Psoas muscle (tissue), 8 donors: ENCODE data around the gene SOX2. TPM values are rescaled to one million over a fixed set of nuclear protein-coding genes. Genes with fewer than 3 reads are reported as not detected.
A peak's percentile ranks its signal among the peaks of the same experiment; 100 is the strongest.

Source experiments
- ATAC-seq, 4 donors: fragments of 200-7000 bp; cut with Tn5 transposase; one replicate each; pipeline ENCODE4 v1.9.1; 2020; ENCODE audit warnings: moderate library complexity in 3 of 4, mild to moderate bottlenecking in 2 of 4
- DNase-seq, 2 donors: peaks; one replicate each; pipeline ENCODE4 v3.0.0-alpha.2; 2020
- H3K27ac ChIP-seq: fragments of 200-600 bp; one replicate; pipeline ENCODE4 v1.8.0; 2022
- H3K27me3 ChIP-seq, 3 donors: fragments of 200-600 bp in 1 of 3; one replicate each; pipeline versions ENCODE4 v1.6.1 to v1.8.0; 2013 to 2022; ENCODE audit warnings: low read length in 2 of 3, mild to moderate bottlenecking in 2 of 3, moderate library complexity in 1 of 3; ENCODE audit not compliant: insufficient read depth in 3 of 3
- H3K36me3 ChIP-seq, 2 donors: fragments of 200-600 bp in 1 of 2; one replicate each; pipeline versions ENCODE4 v1.6.1 to v1.8.0; 2013 to 2022; ENCODE audit warnings: low read depth in 1 of 2, mild to moderate bottlenecking in 1 of 2, moderate library complexity in 1 of 2; ENCODE audit not compliant: insufficient read depth in 1 of 2
- H3K4me1 ChIP-seq: fragments of 200-600 bp; one replicate; pipeline ENCODE4 v1.8.0; 2022
- H3K4me3 ChIP-seq: fragments of 200-600 bp; one replicate; pipeline ENCODE4 v1.8.0; 2022; ENCODE audit warnings: mild to moderate bottlenecking
- H3K9me3 ChIP-seq: fragments of 200-600 bp; one replicate; pipeline ENCODE4 v1.8.0; 2022
- CTCF ChIP-seq: fragments of 200-600 bp; IDR thresholded peaks from one replicate; pipeline ENCODE4 v1.8.0; 2022; ENCODE audit warnings: antibody characterized with exemption
- WGBS, 3 donors: extraction: QIAGEN DNeasy Blood & Tissue Kit; methylation state at CpG; one replicate each; pipeline versions ENCODE4 v1.1.6 to v1.1.7; 2013; 5-methylcytosine and 5-hydroxymethylcytosine counted together
- intact Hi-C, 2 donors: fragments of 100-400 bp; cut with DNase I; formaldehyde crosslinking; loops; one replicate each; pipeline versions ENCODE4 v1.11.0 to v1.14.2; 2022
- polyA plus RNA-seq, 3 donors: library from polyadenylated mRNA; stranded (reverse); fragments of 200-250 nt; gene quantifications; one replicate each; pipeline ENCODE4 v1.2.3, GENCODE V29; 2013
- total RNA-seq, 4 donors: library from RNA; stranded (reverse); fragmentation: NEBNext Ultra II Directional in 2 of 4; extraction: Animal tissue kit (Norgen Biotek cat#: 25700) in 2 of 4; gene quantifications; one replicate each; pipeline versions ENCODE4 v1.2.1 to v1.2.4, GENCODE V29; 2021 to 2023
- donor health status: healthy with polysubstance abuse.
- donor health status: DM: no; HTN: no; CAD: no; lungs with moderate emphysema.
- donor health status: Bipolar disorder and iron deficiency.
- donor health status: healthy.
- donor health status: DM: yes; HTN: yes; CAD: no.
- donor health status: DM: no; HTN: no; CAD: no.
- donor health status: DM: no; HTN: no; CAD: no.
- donor health status: DM: yes; HTN: yes; CAD: no.

Gene SOX2
- total and polyA plus RNA-seq, 7 donors = 0.03 to 0.09 (median 0.05) TPM; not detected in 4

GRCh38 chr3:181709537-181710279, 2.0 kb upstream of the SOX2 start:
- no peak overlapping the region for H3K4me3 ChIP-seq
- WGBS, 3 donors = 21 to 25% (median 22%) methylated on average over 16 of the region's 16 CpGs
- peak; percentile 87 for TF ChIP-seq CTCF
- no peaks in the 10 kb centered on the region for H3K36me3 ChIP-seq
- peak in 2 of 4 donors; percentile 43 to 73 for ATAC-seq
- intact Hi-C loops = loop anchor here (2.0 to 5.0 kb wide), 3 partner anchors 548 to 973 kb away; no protein-coding TSS in a partner anchor
- H3K9me3 ChIP-seq = no peaks in the 10 kb centered on the region
- H3K27ac ChIP-seq = no peak overlapping the region
- peaks cover 16 to 99% (median 25%) of the 10 kb centered on the region in 3 donors for H3K27me3 ChIP-seq
- peak; percentile 57 to 80 for DNase-seq
- no peaks in the 10 kb centered on the region for H3K4me1 ChIP-seq

DNA sequence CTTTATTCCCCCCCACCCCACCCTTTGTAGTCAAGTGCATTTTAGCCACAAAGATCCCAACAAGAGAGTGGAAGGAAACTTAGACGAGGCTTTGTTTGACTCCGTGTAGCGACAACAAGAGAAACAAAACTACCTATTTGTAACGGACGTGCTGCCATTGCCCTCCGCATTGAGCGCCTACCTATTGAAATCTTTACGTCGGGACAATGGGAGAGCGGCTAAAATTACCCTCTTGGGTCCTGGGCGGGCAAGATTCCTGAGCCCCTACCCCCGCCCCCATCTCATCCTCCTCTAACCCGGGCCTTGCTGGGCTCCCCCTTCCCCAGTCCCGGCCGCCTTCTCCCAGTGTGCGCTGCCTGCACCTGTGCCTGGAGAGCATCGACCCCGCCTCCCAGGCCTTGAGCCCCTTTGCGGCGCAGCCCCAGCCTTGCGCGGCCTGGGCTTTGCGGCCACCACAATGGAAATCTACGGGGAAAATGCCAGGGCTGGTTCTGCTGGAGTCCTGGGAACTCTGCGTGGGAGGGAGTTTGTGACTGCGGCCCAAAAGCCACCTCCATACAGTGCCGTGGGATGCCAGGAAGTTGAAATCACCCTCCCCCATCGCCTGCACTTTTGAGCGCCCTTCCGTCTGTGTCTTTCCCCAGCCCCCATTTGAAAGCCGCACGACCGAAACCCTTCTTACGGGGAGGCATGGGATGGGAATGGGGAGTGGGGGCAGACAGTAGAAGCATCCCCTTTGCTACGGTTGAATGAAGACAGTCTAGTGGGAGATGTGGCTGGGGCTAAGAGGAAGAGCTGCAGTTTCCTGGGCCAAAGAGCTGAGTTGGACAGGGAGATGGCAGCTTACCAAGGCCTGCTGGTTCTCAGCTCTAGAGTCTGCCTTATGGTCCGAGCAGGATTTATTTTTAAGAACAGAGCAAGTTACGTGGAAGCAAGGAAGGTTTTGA, 1.1 kb upstream of the SOX2 start:
- no peak for DNase-seq

GRCh38 chr3:181712226-181712552, 464 bp downstream of the SOX2 start:
- intact Hi-C loops = no loop called here
- no peak overlapping the region for H3K27ac ChIP-seq
- no peak for TF ChIP-seq CTCF
- DNase-seq = no peak
- ATAC-seq = no peak
- H3K4me1 ChIP-seq = no peaks in the 10 kb centered on the region
- peak overlapping the region; percentile 55 for H3K4me3 ChIP-seq
- 0 to 1% (median 1%) methylated on average over 28 to 44 of the region's 44 CpGs for WGBS, 3 donors
- no peaks in the 10 kb centered on the region for H3K9me3 ChIP-seq
- H3K36me3 ChIP-seq = no peaks in the 10 kb centered on the region
- H3K27me3 ChIP-seq = peaks cover 17 to 99% (median 25%) of the 10 kb centered on the region in 3 donors

More for the DNA sequence above, 1.1 kb upstream of the SOX2 start:
- 57 to 63% (median 58%) methylated on average over 37 of the region's 37 CpGs for WGBS, 3 donors
- Histone ChIP-seq H3K4me1 (no peaks in the 10 kb centered on the region), H3K27me3 (peaks cover 16 to 99% (median 23%) of the 10 kb centered on the region in 3 donors), H3K27ac (no peak overlapping the region), H3K36me3 (no peaks in the 10 kb centered on the region), H3K9me3 (no peaks in the 10 kb centered on the region), H3K4me3 (peak overlapping the region; percentile 55)
- intact Hi-C loops = loop anchor here in 1 of 2 donors (2.0 kb wide), 1 partner anchor 548 kb away; no protein-coding TSS in a partner anchor
- ATAC-seq = peak in 1 of 4 donors; percentile 17
- no peak for TF ChIP-seq CTCF

GRCh38 chr3:181712553-181713279, 991 bp downstream of the SOX2 start:
- H3K36me3 ChIP-seq = no peaks in the 10 kb centered on the region
- TF ChIP-seq CTCF = no peak
- ATAC-seq (peak in 2 of 4 donors; percentile 30), DNase-seq (no peak)
- intact Hi-C loops = no loop called here
- WGBS, 3 donors = 3% methylated on average over 55 to 65 of the region's 65 CpGs
- no peaks in the 10 kb centered on the region for H3K4me1 ChIP-seq
- H3K9me3 ChIP-seq = no peaks in the 10 kb centered on the region
- peaks cover 21 to 100% (median 28%) of the 10 kb centered on the region in 3 donors for H3K27me3 ChIP-seq
- no peak overlapping the region for H3K27ac ChIP-seq
- peak overlapping the region; percentile 55 for H3K4me3 ChIP-seq
